GM18909 (cell line): ENCODE measurements around the gene PSMB8.
A peak's percentile ranks its signal among the peaks of the same experiment; 100 is the strongest.

Source experiments
- ATAC-seq: cut with Tn5 transposase; IDR thresholded peaks from one replicate; pipeline ENCODE4 v1.9.1; 2021; ENCODE audit warnings: mild to moderate bottlenecking; ENCODE audit not compliant: unreplicated experiment, poor library complexity

The PSMB8 gene

DNA sequence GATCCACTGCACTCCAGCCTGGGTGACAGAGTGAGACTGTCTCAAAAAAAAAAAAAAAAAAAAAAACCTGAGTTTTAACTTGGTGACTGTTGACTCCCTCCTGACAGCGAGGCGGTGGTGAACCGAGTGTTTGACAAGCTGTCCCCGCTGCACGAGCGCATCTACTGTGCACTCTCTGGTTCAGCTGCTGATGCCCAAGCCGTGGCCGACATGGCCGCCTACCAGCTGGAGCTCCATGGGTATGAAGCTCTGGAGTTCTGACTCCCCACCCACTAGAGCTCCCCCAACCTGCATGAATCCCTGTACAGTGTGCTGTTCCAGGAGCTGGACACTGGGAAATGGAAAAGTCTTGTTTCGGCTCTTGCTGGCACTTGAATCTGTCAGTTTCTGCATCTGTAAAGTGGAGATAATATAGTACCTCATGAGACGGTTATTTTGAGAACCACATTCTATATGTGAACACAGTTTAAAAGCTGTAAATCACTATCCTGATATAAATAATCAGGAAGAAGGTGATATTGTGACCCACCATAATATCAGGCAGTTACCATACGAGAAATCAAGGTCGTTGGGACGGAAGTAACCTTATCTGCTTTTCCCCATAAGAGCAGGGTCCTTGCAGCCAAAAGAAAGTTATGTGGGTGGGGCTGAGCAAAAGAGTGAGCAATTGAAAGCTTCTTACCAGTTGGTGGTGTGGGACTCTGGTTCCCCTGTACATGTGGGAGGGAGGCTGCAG lies 13.5 kb upstream of the PSMB8 start:
- ATAC-seq, result no peak

DNA sequence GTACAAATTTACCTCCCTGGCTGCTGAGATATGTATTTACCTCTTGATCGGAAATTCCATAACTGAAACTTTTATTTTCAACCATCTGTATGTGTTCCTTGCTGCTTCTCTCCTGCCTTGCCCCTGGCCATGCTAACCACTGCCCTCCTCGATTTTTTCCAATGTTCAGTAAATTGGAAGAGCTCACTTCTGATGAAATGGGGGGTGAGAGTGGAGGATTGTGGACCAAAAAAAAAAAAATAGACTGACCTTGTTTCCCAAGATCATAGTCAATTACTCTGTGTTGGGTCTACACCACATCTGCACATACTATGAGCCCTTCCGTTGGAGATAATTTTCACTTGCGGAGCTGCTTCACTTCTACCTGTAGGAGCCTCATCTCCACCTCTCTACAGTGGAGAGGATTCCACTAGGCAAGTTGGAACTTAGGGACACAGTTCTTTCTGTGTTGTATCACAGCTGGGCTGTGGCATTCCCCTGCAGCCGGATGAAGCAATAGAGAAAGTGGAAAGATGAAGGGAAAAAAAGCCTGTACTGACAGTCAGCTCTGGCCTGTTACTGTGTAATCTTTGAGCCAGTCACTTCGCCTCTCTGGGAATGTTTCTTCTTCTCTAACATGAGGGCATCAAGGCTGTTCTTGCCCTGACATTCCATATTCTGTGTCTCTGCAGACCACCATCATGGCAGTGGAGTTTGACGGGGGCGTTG lies 11.8 kb upstream of the PSMB8 start:
- ATAC-seq, result no peak

DNA sequence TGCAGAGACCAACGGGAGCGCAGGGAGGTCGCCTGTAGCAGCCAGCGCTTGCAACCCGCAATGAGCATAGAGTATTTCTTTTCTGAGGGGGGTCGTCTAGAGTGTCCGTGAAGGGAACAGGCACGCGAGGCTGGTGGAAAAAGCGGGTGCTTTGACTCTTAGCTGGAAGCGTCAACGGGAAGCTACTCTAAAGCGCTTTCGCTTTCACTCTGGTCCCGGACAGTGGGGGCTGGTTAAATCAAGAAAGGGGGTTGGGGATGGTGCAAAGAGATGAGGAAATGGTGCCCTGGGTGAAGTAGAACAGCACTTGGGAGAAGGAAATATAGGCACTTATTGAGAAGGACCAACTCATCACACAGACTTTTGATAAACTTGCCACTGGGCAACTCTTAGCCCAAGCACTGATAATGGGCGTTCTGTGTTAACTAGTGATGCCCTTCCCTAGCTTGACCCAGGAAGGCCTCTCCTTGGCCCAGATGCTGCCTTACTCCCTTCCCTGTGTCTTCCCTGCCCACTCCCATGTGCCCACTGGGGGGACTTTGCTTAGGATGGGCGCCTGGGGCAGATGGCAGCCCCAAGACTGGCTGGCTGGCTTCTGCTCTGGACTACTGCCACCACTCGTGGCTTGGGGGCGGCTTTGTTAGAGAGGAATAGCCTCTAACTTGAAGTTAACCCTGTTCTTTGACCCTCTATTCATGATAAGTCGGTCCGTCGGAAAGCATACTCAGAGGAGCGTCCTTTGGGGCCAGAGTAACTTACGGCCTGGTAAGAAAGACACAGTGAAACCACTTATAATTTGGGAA lies 10.7 kb upstream of the PSMB8 start:
- peak; percentile 12 for ATAC-seq

DNA sequence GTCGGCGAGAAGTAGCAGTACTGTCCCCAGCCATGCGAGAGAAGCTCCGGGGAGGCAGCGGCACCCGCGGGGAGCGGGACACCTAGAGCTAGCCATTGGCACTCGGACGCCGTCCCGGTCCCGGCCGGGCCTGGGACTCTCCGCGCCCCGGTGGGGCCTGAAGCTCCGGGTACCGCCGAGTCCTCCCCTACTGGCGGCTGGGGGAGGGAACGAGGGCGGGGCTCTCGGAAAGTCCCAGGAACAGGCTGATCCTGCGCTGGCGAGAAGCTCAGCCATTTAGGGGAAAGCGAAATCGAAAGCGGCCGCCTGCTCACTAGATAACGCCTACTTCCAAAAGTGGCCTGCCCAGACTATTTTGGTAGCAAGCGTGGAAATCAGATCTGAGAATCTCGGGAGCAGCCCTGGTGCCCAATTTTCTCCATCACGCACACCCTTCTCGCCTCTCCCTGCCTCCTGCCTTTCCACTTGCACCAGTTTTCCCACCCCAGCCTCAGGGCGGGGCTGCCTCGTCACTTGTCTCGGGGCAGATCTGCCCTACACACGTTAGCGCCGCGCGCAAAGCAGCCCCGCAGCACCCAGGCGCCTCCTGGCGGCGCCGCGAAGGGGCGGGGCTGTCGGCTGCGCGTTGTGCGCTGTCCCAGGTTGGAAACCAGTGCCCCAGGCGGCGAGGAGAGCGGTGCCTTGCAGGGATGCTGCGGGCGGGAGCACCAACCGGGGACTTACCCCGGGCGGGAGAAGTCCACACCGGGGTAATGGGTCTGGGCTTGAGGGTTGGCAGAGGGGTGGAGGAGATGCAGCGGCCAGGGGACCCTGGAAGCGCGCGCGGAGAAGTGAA lies 9.9 kb upstream of the PSMB8 start, which contains the start of the genes PSMB9 and TAP1:
Gene PSMB9 (plus strand): TSS at position 652 of the 835 bp plus-strand sequence. CDS start 38 bp downstream, at position 690.
Gene TAP1 (minus strand): TSS at position 164 of the 835 bp plus-strand sequence. CDS start 68 bp downstream, at position 96.
- ATAC-seq, result peak; percentile 77

DNA sequence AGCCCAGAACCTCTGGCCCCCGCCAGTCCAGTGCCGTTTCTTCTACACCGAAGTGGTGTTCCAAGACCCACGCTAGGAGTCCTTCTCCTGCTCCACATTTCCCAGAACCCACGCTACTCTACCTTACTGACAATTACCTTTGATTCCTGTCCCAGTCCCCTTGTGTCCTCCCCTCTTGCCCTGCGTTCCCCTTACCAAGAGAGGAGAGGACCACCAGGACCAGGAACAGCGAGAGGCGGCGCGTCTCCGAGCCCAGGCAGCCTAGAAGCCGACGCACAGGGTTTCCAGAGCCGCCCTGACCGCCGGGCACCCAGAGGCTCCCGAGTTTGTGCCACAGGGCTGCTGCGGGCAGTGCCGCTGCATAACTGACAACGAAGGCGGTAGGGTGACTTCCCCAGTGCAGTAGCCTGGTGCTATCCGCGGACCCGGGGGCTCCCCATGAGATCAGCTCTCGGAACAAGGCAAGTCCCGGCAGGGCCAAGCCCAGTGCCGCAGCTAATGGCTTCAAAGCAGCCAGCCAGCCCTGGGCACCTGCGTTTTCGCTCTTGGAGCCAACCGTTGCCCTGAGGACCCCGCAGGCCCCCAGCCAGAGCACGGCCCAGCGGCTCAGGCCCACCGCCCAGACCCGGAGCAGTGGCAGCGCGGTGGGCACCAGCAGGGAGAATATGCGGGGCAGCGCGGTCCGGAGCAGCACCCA lies 9.1 kb upstream of the PSMB8 start:
- peak; percentile 17 for ATAC-seq

DNA sequence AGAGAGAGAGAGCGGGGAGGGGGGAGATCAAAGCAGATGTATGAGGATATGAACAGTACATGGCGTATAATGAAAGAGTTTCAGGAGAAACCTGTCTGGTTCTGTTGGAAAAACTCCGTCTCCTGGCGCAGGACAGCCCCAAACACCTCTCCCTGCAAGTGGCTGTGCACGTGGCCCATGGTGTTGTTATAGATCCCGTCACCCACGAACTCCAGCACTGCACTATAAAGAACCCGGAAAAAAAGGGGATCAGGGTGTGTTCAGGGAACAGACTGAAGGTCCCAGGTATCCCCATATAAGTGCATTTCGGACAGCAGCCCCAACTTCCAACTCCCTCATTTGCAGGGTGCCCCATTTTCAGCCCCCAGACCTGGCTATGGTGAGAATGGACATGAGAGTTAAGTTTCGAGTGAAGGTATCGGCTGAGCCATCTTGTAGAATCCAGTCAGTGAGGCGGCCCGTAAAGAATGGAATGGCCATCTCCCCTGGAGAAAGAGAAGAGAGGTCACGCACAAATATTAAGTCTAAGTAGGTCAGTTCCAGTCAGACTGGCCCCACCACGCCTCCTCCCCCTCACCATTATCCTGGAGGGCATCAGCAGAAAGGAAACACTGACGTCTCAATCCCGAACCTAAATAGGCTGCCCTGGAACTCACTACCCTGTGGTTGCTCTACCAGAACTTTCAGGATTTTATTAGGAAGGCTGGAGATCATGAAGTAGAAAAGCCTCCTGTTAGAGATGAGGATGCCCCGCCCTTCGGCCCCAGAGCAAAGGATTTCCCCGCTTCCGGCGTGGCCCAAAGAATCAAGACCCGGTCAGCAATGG lies 8.4 kb upstream of the PSMB8 start:
- no peak for ATAC-seq

DNA sequence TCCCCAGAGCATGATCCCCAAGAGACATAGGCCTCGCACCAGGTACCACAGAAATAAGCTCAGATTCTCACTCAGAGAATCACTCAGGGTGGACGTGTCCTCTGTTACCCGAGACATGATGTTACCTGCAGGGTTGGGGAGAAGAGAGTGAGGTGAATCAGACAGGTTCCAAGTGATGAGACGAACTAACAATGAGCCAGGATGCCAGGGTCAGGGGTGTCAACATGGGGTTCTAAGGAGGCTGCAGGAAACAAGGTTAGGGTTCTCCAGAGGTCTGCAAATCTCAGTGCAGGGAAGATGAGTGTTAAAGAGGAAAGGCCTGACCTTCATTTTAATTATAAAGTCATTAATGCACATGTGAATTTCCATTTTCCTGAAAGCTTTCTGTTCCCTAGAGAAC lies 7.2 kb upstream of the PSMB8 start:
- ATAC-seq, result no peak

DNA sequence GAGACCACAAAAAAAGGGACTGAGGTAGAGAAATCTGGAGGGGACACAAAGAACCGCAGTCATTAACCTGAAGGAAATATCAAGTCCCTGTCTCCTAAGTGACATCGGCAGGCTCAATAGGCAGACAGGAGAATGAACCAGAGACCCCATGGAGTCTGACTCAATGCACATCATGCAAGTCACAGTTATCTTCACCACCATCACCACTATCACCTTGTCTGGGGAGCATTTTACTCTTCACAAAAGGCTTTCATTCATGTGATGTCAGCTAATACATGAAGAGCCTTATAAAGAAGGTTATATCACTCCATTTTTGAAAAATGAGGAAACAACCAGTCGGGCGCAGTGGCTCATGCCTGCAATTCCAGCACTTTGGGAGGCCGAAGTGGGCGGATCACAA lies 5.3 kb upstream of the PSMB8 start:
- no peak for ATAC-seq

DNA sequence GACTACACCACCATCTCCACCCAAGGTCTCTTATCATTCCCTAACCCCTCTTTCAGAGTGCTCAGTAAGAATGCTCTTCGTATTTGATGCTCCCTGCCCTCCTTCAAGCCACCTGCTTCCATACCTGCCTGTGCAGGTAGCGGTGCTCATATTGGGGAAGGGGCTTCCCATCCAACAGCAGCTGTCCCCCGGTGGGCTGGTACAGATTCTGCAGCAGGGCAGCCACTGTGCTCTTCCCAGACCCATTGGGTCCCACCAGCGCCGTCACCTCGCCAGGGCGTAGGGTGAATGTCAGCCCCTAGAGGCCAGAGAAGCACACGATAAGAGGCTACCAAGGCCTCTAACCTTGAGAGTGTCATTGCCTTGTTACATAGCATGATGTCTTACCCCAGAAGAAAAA lies 3.9 kb upstream of the PSMB8 start:
- no peak for ATAC-seq

DNA sequence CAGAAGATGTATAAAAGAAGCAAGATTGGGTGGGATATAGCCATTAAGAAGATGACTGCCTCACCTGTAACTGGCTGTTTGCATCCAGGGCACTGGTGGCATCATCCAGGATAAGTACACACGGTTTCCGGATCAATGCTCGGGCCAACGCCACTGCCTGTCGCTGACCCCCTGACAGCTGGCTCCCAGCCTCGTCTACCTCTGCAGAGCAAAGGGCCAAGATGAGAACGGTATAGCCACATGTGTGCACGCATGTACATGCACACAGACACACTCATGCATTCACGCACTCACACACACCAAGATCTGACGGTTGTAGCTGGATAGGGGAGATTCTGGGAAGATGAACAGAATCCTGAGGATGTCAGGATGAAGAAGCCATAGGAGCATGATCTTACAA lies 3.2 kb upstream of the PSMB8 start:
- no peak for ATAC-seq

DNA sequence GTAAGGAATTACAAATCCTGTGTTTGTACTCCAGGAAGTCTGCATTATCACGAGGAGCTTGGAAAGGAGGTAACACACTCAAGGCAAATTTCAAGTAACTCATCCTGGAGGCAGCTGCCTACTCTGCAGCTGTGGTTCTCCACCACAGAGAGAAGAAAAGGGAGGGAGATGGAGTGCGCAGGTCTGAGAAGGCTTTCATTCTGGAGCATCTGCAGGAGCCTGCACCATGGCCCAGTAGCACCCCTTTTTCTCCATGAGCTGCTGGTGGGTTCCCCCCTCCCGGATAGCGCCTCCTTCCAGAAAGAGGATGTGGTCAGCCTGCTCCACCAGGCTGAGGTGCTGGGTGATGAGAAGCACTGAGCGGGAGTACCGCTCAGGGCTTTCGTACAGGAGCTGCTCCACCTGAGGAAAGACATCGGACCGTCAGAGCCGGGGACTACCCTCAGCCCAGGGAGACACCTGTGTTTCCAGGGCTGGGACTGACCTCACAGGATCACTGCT lies 1.6 kb upstream of the PSMB8 start:
- no peak for ATAC-seq

DNA sequence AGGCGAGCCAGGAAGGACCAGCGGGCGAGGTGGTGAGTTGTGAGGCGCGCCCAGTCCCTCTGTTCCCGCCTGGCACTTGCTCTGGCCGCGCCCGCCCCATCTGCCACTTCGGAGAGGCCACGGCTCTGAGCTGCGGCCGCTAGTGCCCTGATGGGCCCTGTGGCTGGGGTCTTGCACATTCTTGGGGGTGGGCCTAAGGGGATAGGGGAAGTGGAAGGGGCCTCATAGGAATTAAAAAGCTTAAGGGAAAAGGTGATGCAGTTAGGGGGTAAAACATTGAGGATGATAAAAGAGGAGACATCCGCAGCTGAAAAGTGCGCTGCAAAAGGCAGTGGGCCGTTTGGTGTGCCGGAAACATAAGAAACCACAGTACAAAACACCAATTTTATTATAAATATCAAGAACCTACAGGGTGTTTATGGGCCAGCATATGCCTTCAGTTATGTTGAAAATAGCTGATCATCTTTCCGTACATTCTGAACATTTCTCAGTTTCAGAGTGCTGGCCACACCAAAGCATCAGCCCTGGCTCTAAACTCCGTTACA lies 1.1 kb upstream of the PSMB8 start:
- no peak for ATAC-seq

DNA sequence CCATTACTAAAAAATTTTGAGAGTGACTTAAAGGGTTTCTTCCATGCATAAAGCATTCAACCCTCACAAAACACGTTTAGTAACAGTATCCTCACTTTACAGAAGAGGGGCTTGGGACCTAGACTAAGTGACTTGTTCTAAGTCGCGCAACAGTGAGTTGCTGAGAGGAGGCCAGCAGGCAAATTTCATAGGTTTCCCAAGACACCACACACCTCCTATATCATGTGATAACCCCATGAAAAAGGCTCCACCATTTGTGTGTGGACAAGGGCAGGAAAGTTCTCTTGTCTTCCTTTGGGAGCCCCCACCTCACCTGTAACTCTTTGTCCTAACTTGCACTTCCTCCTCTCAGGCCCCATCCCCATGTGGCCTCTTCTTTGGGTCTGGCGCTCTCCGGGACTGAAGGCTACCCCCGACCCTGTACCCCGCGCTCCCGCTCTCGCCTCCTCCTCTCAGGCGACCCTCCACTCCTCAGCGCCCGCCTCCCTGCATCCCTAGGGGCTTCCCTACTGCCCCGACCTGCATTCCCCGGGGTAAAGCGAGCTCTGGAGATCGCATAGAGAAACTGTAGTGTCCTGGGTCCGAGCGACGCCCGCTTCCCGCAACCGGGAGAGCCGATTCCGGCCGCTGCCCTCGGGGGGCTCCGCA lies 392 bp downstream of the PSMB8 start:
- ATAC-seq, result no peak

DNA sequence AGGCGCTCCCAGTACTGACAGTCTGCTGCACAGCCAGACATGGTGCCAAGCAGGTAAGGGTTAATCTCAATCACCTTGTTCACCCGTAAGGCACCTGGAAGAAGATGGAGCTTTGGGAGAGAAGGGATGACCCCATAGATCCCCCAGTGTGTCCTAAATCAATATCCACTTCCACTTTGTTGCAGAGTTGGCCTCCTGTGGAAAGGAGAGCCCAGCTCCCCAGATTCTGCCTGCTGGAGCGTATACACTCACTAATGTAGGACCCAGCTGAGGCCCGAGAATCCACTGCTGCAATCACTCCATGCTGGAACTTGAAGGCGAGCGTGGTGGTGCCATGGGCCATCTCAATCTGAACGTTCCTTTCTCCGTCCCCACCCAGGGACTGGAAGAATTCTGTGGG lies 1.2 kb downstream of the PSMB8 start:
- no peak for ATAC-seq

DNA sequence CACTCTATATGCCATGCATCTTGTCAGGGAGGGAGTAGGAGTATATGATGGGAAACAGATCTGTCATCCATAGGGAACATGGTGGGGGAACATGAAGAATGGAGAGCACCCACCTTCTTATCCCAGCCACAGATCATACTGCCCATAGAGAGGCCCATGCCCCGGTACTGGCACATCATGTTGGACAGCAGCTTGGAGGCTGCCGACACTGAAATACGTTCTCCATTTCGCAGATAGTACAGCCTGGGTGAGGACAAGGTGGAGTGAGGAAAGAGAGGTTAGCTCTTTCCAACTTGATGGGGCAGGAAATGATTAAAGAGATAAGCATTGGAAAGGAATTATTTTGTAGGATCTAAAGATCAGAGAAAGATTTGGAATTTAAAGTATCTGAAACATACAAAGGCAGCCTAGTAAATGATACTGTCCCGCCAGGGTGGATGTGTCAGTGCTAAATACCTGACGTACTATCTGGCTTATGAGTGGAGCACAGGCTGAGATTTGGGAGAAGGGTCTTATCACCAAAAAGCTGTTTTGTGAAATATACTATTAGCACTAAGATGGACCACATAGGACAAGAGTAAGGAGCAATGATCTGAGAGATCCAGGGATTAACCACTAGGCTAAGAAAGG lies 1.7 kb downstream of the PSMB8 start:
- ATAC-seq, result no peak

DNA sequence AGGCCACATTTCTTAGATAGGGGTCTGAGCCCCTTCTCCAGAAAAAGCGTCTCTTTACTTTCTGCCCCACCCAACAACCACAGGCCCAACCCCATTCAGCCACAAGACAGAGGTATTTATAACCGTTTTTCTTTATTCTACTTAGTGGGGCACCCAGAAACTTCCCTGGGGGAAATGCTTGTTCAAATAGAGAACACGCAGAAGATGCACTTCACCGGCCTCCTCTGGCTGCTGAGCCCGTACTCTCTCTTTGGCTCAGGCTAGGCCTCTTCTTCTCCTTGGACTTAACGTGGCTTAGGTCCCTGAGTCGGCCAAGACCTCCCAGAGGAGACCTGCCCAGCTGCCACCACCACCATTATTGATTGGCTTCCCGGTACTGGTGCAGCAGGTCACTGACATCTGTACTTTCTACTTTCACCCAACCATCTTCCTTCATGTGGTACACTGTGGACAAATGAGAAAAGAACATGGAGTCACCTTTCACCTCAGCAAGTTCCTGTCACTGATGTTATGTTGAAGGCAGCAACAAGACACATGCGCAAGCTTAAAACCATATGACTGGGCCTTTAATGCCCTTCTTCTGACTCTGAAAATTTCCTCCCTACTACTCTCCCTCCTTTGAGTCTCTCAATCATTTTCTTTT lies 3.1 kb downstream of the PSMB8 start:
- ATAC-seq, result no peak

DNA sequence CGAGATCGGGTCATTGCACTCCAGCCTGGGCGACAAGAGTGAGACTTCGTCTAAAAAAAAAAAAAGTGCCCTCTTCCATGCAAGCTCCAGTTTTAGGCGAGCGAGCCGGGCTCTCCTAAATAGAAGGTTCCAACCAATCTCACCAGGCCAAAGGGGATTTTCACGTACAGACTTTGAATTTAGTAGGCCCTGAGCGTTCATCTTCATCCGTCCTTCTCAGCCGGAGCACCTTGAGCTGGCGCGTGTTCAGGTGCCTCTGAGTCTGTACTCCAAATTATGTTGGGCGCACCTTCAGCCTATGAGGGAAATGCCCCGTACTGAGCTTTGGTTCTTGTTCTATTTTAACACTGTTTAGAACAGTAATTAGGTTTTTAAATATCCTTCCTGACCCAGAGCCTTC lies 4.5 kb downstream of the PSMB8 start:
- no peak for ATAC-seq
